Smooth muscle cell of the umbilical artery (primary cell): ENCODE data around the gene CCNL1. TPM values are rescaled to one million over a fixed set of nuclear protein-coding genes. Genes with fewer than 3 reads are reported as not detected.

ENCODE experiments used
- total RNA-seq: library from RNA; depleted of rRNA; stranded (reverse); fragments of >200 nt; gene quantifications from 2 replicates; pipeline ENCODE4 v1.2.3, GENCODE V29; 2014

Gene CCNL1
- 107 and 116 TPM in 2 replicates for total RNA-seq

GRCh38 chr3:157159762-157160657 lies at the start of gene CCNL1:
CCNL1 (minus strand) TSS chr3:157160147; CDS start chr3:157160094, 53 bp downstream.

